AG10803 (cell line): ENCODE data around the gene PHF23.

Source experiments
- DNase-seq: peaks from one replicate; pipeline ENCODE4 v3.0.0; 2010; ENCODE audit warnings: low read depth
- H3K4me3 ChIP-seq: 2 replicates; pipeline ENCODE4 v1.5.1; 2011; ENCODE audit warnings: mild to moderate bottlenecking, low read length, control low read depth
- CTCF ChIP-seq: conservative IDR thresholded peaks from 2 replicates; pipeline ENCODE4 v1.5.1; 2011; ENCODE audit warnings: mild to moderate bottlenecking, low read length, control low read depth, inconsistent platforms

The PHF23 gene

GRCh38 chr17:7228920-7229319 lies 10.3 kb downstream of the PHF23 start:
- no peak for TF ChIP-seq CTCF
- no peak overlapping the region for H3K4me3 ChIP-seq
- DNase-seq = no peak

GRCh38 chr17:7226721-7227710 lies 12.2 kb downstream of the PHF23 start:
- DNase-seq = no peak
- H3K4me3 ChIP-seq = no peak overlapping the region
- TF ChIP-seq CTCF = no peak

- H3K4me3 ChIP-seq = no peak overlapping the region
- no peak for TF ChIP-seq CTCF
- no peak for DNase-seq
Measured at GRCh38 chr17:7225711-7226331, 13.4 kb downstream of the PHF23 start.

GRCh38 chr17:7224661-7225111 lies 14.6 kb downstream of the PHF23 start:
- DNase-seq = no peak
- H3K4me3 ChIP-seq = no peak overlapping the region
- no peak for TF ChIP-seq CTCF

GRCh38 chr17:7224110-7224509 lies 15.1 kb downstream of the PHF23 start:
- DNase-seq = no peak
- TF ChIP-seq CTCF = no peak
- no peak overlapping the region for H3K4me3 ChIP-seq

GRCh38 chr17:7223375-7223774 lies 15.9 kb downstream of the PHF23 start:
- H3K4me3 ChIP-seq = no peak overlapping the region
- no peak for TF ChIP-seq CTCF
- no peak for DNase-seq

GRCh38 chr17:7222972-7223292 lies 16.3 kb downstream of the PHF23 start:
- no peak for TF ChIP-seq CTCF
- no peak for DNase-seq
- no peak overlapping the region for H3K4me3 ChIP-seq
